GM12872 (cell line): ENCODE data around the gene ESR1.

ENCODE experiments used
- TF ChIP-seq, protein P1 (sequence below): IDR thresholded peaks from 3 replicates; pipeline ENCODE4 v1.5.1; 2011; ENCODE audit warnings: low read depth, mild to moderate bottlenecking, low read length, moderate library complexity; ENCODE audit not compliant: insufficient read depth

ESR1 gene

DNA sequence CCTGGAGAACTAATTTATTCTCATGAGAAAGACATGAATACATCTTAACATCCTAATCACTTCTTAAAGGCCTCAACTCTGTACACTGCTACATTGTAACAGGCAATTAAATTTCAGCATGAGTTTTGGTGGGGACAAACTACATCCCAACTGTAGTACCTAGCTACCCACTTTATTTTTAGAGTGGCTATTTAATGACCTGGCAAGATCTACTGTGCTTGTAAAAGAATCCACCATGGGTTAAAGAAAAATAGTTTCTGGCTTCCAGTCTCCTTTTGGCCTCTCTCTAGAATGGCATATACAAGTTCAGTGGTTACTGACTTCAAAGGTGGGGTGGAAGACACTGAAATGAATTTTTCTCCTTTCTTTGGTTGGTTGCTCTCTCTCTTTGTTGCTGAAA lies 193.9 kb downstream of the ESR1 start:
- TF ChIP-seq, protein P1, sequence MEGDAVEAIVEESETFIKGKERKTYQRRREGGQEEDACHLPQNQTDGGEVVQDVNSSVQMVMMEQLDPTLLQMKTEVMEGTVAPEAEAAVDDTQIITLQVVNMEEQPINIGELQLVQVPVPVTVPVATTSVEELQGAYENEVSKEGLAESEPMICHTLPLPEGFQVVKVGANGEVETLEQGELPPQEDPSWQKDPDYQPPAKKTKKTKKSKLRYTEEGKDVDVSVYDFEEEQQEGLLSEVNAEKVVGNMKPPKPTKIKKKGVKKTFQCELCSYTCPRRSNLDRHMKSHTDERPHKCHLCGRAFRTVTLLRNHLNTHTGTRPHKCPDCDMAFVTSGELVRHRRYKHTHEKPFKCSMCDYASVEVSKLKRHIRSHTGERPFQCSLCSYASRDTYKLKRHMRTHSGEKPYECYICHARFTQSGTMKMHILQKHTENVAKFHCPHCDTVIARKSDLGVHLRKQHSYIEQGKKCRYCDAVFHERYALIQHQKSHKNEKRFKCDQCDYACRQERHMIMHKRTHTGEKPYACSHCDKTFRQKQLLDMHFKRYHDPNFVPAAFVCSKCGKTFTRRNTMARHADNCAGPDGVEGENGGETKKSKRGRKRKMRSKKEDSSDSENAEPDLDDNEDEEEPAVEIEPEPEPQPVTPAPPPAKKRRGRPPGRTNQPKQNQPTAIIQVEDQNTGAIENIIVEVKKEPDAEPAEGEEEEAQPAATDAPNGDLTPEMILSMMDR = no peak

GRCh38 chr6:152002306-152002705 lies 194.8 kb downstream of the ESR1 start:
- TF ChIP-seq, protein P1 = no peak

DNA sequence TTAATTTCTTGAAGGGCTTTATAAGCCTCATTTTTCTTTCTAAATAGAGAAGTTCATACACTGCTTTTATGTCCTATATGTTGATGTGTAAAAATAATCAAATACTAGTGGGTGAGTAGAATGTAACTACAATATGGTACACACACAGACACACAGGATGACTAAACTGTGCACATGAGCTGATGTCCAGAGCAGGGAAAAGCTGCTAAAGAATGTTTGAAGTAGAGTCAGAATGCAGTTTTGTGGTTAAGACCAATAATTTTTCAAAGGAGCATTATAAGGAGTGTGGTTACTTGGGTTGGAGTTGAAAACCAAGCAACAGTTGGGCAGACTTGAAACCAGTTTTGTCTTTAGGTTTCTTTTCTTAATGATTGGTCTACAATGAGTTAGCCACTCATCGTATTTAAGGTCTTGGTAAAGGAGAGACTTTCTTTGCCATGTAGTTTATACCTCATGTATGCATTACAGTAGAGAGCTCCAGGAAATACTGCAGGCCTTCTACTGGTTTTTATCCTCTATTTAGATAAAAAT lies 196.6 kb downstream of the ESR1 start:
- TF ChIP-seq, protein P1 = no peak

- TF ChIP-seq, protein P1 = no peak
Measured at GRCh38 chr6:152004896-152005295, 197.4 kb downstream of the ESR1 start.

GRCh38 chr6:152008779-152009178 lies 201.3 kb downstream of the ESR1 start:
- TF ChIP-seq, protein P1 = no peak

GRCh38 chr6:152012227-152012626 lies 204.7 kb downstream of the ESR1 start:
- TF ChIP-seq, protein P1 = no peak

DNA sequence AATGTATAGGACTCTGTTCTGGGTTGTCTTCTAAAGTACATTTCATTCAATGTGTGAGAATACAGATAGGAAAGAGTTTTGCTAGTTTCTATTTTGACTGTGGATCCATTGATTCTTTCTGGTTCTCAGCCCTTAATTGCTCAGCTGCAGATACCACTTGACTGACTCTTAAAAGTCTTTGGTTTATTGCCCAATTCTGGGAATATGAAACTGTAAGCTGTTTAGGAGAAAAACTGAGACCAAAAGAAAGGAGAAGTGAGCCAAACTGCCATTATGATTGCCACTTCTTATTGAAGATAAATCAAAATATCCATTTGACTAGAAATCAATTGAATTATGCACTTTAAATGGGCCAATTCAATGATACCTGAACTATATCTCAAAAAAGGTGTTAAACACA lies 211.4 kb downstream of the ESR1 start:
- TF ChIP-seq, protein P1 = no peak
